ENCODE results near the gene PTPN1.
A peak's percentile ranks its signal among the peaks of the same experiment; 100 is the strongest.
"Not testable (repeated sequence)": the region's sequence is repeated elsewhere in the genome, so short reads cannot be mapped to it uniquely, and the experiment has no call there.

The PTPN1 gene

GRCh38 chr20:50620459-50620858, 110.3 kb downstream of the PTPN1 start:
- not testable (repeated sequence) for DNase-seq

- no peak for DNase-seq
Observed at GRCh38 chr20:50621068-50621665, 111.0 kb downstream of the PTPN1 start.

GRCh38 chr20:50624351-50625016, 114.3 kb downstream of the PTPN1 start:
- peak; percentile 34 for DNase-seq

GRCh38 chr20:50625986-50626677, 115.9 kb downstream of the PTPN1 start:
- peak; percentile 31 for DNase-seq

- no peak for DNase-seq
Observed at GRCh38 chr20:50627747-50628146, 117.6 kb downstream of the PTPN1 start.

GRCh38 chr20:50628332-50628731, 118.1 kb downstream of the PTPN1 start:
- no peak for DNase-seq

- DNase-seq = no peak
Observed at GRCh38 chr20:50628853-50629669, 118.9 kb downstream of the PTPN1 start.

- no peak for DNase-seq
Observed at GRCh38 chr20:50629670-50630045, 119.5 kb downstream of the PTPN1 start.

- no peak for DNase-seq
Observed at GRCh38 chr20:50630578-50631263, 120.5 kb downstream of the PTPN1 start.

GRCh38 chr20:50632236-50632635, 122.1 kb downstream of the PTPN1 start:
- no peak for DNase-seq

GRCh38 chr20:50632701-50633100, 122.5 kb downstream of the PTPN1 start:
- no peak for DNase-seq

GRCh38 chr20:50633361-50633760, 123.2 kb downstream of the PTPN1 start:
- DNase-seq = no peak

GRCh38 chr20:50634191-50634590, 124.0 kb downstream of the PTPN1 start:
- DNase-seq = no peak

Data from NCI-H226 (cell line).